Cerebellar nuclear complex (tissue), 1 donor: ENCODE results near the gene PRDM2.

Experiments used
- DNase-seq, 2 experiments: peaks; one replicate each; lab custom pipeline; 2025; lab: John Stamatoyannopoulos, UW

PRDM2 gene

DNA sequence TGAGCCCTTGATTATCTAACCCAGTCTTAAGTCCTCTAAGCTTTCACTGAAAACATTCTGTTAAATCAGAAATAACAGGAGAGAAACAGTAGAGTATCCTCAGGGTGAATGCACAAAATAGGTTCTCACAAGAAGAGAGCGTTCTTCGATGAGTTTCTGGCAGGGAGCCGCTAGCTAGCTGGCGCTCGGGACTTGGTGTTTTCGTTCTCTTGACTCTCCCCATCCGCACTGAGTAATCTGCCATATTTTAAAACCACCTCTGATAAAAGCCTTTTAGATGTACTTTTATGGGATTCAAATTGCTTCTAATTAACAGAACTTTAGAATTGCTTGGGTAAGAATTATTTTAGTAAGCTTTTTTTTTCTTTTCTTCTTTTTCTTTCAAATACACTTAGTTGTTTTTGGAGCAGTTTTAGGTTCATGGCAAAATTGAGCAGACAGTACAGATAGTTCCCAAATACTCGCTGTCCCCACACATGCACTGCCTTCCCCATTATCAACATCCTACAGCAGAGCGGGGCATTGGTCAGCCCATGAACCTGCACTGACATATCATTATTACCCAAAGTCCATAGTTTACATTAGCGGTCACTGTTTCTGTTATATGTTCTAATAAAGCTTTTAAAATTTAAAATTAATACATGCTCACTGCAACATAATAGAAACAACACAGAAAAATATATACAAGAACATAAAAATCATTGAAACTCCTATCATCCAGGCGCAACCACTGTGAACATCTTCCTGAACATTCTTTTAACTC is 35.4 kb downstream of the PRDM2 start:
- DNase-seq: no peak

DNA sequence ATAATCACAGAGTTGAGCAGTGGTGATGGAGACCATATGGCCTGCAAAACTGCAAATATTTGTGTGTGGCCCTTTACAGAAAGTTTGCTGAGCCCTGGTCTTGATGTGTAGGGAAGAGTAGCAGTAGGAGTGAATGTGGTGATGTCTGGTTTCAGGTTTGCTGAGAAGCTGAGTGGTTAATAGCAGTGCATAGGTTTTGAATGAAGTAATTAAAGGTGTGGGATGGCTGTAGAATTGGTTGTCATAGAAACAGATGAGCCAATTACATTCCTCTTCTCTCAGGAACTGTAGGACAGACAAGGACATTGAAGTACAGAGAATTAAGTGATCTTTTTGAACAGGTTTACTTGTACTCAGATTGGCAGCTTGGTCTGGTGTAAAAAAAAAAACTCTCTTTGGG is 37.4 kb downstream of the PRDM2 start:
- no peak for DNase-seq

DNA sequence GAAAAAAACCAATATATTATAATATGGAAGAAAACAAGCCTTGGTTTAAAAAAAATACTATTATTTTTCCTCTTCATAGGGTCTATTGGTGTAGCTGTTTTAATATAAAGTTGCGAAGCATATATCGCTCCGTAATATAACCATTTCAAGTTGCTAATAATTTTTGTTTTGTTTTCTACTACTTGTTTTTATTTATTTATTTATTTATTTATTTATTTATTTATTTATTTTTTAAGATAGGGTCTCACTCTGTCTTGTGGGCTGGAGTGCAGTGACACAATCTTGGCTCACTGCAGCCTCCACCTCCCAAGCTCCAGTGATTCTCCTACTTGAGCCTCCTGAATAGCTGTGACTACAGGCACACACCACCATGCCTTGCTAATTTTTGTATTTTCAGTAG is 46.4 kb downstream of the PRDM2 start:
- DNase-seq: no peak

DNA sequence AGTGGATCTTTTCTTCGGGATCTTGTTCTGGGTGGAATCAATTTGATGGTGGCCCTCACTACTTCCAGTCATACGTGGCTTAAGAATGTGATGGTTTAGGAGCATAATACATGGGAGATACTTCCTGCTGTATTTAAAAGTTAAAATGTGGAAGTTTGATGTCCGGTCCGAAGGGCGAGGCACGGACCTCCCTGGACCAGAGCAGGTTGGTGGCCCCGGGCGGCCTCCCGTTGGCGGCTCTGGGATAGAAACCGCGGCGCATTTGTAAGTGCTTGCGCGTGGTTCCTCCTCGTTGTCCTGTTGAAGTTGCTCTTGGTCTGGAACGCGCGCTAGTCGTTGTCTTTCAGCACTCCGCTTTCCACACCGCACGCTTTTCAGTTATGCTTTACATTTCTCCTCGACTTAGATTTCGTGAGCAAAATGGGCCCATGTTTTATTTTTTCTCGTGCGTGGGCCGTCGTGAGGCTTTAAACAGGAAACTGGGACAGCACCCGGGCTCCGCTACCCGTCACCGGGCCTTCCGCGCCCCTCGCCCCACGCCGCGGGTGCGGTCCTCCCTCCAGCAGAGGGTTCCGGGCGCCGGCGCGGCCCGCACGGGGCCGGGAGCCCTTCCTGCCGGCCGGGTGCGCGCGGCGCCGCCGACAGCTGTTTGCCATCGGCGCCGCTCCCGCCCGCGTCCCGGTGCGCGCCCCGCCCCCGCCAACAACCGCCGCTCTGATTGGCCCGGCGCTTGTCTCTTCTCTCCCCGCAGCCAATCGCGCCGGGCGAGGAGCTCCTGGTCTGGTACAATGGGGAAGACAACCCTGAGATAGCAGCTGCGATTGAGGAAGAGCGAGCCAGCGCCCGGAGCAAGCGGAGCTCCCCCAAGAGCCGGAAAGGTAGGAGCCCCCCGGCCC is 48.9 kb downstream of the PRDM2 start:
- DNase-seq: peak; percentile 71 to 73

- no peak for DNase-seq
Observed at GRCh38 chr1:13749543-13750341, 49.8 kb downstream of the PRDM2 start.

- DNase-seq: no peak
Observed at GRCh38 chr1:13751458-13751871, 51.5 kb downstream of the PRDM2 start.

DNA sequence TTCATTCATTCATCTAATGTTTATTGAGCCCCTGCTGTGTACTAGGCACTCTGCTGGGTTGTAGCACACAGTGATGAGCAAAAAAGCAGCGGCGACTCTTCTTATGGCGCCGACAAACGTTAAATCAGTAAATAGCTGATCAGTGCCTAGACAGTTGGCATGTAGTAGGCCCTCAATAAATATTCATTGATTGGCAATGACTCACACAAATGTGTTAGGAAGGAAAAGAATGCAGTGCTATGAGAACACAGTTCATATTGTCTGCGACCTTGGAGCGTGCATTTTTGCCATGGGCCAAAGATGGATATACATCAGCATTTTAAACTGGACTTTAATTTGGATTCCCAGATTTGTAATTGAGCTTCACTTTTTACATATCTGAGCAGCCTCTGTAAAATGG is 52.0 kb downstream of the PRDM2 start:
- DNase-seq: no peak

- no peak for DNase-seq
Observed at GRCh38 chr1:13752852-13753251, 52.9 kb downstream of the PRDM2 start.

DNA sequence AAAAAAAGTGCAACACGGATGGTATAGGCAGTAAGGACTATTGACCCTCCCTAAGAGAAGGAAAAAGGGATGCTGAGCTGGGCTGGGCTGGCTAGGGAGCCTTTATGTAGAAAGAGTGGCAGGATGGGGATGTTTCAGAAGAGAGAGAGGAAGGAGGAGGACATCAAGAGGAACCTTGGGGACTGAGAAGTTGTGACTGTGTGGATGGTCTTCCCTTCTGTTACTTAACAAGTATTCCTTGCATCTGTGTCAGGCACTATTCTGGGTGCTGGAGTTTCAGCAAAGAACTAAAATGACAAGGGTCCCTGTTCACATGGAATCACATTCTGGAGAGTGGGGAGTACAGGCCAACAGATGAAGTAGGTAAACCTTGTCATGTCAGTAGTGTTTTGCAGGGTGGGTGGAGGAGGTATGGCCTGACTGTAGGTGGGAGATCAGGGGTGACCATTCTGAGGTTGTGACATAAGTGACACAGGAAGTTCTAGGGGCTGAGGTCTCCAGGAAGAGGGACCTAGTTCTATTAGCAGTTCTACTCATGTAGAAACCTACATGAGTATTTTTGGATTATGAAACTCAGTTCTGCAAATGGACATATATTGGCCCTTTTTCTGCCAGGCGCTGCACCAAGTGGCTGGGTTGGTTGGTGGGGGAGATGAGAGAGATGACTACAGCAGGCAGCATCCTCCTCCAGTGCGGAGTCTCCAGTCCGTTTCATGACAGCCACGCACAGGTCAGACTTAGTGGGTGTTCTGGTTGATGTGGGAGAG is 53.8 kb downstream of the PRDM2 start:
- no peak for DNase-seq

- DNase-seq: no peak
Observed at GRCh38 chr1:13754510-13755103, 54.6 kb downstream of the PRDM2 start.

DNA sequence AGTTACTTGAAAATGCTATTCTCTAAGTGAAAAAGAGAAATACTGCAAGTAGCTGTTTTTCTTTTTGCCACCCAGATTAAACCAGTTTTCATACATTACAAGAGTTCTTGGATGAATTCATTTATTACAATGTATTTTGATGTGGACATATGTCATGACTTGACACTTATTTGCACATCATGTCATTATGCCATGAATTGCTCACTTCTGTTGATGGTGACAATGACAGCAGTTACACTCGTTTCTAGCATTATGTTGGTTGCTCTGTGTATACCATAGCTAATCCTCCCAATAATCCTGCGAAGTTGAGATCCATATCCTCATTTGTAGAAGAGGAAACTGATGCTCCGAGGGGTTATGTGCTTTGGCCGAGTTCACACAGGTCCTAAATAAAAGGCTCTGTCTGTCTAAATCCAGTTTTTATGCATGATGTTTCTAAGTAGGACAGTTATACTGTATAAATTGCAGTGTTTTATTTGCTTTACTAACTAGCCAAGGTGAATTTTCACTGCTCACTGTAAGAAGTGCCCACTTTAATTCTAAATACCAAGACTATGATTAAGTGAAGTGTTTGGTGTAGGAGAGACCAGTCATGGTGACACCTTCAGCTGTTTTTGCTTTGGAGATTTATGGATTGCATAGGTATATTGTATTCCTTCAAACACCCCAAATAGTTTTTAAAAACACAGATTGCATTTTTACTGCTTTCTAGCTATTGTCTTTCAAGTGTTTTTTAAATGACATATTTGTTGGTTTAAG is 56.7 kb downstream of the PRDM2 start:
- DNase-seq: no peak

GRCh38 chr1:13757693-13758092 is 57.7 kb downstream of the PRDM2 start:
- no peak for DNase-seq

DNA sequence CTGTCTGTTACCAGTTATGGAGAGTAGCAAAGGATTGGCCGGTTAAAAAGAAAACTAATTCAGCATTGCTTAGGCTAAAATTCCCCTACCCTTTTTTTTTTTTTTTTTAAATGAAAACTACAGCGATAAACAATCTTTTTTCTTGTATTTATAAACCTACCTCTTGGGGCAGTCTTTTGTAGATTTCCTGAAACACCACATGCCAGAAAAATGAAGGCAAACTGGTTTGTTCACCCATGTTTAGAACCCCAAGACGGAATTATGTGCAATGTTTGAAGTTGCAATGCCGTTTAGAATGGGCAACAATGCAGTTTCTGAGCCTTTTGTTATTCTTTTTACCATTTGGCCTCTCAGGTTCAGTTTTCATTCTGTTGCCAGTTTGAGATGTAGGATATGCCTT is 59.1 kb downstream of the PRDM2 start:
- DNase-seq: no peak

DNA sequence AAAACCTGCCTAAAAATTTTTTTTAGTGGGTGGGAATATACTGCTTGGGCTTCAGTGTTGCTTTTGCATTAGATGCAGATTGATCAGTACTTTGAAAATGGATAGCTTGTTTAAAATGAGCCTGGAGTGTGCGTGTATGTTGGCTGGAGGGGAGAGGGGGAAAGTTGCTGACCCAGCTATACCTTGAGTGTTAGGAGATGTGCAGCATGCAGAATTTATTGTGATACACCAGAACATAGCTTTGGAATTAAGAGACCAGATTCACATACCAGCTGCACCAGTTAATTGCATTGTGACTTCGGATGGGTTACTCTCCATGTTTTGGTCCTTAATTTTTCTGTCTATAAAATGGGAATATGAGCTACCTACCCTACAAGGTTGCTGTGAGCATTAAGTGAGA is 60.4 kb downstream of the PRDM2 start:
- no peak for DNase-seq

GRCh38 chr1:13760921-13761320 is 60.9 kb downstream of the PRDM2 start:
- no peak for DNase-seq

DNA sequence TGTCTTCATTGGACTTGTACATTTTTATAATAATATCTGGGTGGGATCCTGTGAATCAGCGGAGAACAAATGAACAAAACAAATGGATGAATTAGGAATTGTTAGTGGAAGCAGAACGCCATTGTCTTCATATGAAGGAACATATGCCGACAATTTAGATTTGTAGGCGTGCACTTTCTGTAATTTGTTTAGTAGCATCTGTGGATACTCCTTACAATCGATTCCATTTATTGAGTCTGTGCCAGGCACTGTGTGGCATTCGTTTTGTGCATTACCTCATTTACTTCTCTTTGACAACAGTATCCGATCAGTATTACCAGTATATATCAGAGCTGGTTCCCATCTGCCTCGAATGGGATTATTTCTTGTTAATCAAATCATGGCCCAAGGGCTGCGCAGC is 61.9 kb downstream of the PRDM2 start:
- DNase-seq: no peak

GRCh38 chr1:13762642-13763041 is 62.7 kb downstream of the PRDM2 start:
- DNase-seq: no peak

DNA sequence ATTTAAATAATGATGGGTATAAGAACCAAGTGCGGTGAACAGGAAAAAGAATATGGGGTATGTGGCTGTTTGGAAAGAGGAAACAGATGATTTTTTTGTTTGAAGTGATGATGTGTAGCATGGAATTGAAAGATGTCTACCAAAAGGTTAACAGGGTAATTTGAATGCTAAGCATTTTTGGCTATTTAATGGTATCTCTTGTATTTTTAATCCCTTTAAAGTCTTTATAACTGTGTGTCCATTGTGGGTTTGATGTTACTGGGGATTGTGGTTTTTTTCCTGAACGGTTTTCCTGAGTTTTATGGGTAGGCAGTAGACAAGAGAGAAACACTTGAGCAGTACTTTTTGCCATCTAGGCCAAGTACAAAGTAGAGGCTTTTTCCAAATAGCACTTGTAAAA is 63.2 kb downstream of the PRDM2 start:
- no peak for DNase-seq

DNA sequence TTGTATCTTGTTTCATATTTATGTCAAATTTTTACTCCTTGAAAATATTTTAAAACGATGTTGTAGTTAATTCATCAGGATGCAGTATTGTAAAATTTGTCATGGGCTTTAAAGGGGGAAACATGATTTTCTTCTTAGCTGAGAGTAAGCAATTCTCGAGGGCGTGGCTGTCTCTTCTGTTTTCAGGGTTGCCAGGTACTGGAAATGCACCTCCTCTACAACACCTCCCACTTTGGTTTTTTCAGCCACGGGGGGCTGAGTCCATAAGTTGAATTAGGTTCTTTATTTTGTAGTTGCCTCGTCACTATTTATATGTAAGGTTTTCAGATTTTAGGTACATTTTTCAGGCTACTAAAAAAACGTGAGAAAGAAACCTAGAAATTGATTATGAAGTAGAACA is 64.0 kb downstream of the PRDM2 start:
- DNase-seq: no peak

- no peak for DNase-seq
Observed at GRCh38 chr1:13764588-13765332, 64.8 kb downstream of the PRDM2 start.
